DMS 273 treated with DMSO at 0.1 percent for 48 hours (cell line): ENCODE results near the gene ARMC8.

Experiments
- DNase-seq: peaks from one replicate; lab custom pipeline; 2025; lab: John Stamatoyannopoulos, UW

The ARMC8 gene

DNA sequence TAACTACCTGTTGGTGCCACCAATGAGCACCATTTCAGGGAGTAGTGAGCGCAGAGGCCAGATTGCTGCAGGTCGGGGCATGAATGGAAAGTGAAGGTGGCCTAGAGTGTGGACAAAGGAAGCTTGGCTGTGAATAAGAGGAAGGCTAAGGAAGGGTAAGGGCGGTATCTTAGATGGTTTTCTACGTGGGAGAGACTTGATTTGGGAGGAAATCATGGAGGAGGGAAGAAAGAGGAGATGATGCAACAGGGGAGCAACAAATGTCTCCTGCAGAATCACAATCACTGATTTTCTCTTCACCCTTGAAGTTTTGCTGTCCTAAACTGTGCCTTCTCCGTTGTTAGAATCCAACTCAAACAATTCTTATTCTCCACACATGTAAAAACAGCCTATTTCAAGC lies 120.8 kb downstream of the ARMC8 start:
- no peak for DNase-seq

GRCh38 chr3:138308783-138309182 lies 121.7 kb downstream of the ARMC8 start:
- no peak for DNase-seq

DNA sequence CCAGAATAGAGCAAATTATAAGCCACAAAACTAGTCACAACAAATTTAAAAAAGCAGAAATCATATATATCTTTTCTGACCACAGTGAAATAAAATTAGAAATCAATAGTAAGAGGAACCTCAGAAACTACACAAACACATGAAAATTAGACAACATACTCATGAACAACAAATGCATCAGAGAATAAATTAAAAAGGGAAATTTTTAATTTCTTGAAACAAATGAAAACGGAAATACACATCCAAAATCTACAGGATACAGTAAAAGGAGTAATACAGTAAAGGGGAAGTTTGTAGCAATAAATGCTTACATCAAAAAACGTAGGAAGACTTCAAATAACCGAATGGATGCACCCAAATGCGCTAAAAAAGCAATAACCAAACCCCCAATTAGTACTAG lies 123.4 kb downstream of the ARMC8 start:
- DNase-seq: no peak

DNA sequence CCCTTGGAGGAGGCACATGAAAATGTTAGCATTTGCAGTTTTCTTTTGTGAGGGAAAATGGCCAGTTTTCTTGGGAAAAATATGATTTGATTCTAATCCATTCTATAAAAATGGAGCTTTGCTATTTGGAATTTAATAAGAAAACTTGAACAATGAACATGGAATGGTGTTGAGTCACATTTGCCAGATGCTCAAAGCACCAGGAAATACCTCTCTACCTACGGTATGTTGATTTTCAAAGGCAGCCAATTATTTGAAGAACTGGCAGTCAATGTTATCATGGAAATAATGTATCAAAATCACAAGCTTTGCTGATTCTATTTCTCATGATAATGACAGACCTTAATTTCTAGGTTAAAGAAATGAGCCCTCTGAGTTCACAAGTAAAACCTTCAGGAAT lies 127.7 kb downstream of the ARMC8 start:
- DNase-seq: no peak

DNA sequence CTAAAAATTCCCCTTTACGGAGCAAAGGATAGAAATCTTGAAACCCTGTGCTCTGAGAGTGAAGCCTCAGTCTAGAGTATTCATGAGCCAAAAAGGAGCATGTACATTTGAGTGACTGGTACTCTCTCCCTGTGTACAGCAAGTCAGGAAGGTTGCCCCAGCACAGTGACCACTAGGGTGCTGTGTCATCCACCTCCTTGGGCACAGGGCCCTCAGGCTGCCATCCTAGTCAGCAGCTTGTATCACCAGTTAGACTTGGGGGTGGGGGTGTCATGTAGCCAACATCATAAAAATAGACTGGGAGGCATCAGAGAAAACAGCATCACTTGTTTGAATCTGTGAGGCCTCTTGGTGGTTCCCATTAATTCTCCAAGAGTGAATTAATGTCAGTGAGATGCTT lies 130.6 kb downstream of the ARMC8 start:
- no peak for DNase-seq

DNA sequence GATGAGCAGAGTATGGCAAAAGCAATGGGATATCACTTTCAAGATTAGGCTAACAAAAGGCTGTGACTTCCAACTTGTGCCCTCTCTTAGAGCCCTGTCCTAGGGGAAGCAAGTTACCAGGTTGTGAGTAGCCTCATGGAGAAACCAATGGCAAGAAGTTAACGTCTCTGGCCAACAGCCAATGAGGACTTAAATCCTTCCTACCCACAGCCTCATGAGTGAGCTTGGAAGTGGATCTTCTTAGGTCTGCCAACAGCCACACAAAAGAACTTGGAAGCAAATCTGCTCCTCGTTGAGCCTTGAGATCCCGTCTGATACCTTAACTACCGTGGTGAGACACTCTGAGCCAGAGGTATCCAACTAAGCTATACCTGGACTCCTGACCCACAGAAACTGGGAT lies 136.9 kb downstream of the ARMC8 start:
- no peak for DNase-seq

DNA sequence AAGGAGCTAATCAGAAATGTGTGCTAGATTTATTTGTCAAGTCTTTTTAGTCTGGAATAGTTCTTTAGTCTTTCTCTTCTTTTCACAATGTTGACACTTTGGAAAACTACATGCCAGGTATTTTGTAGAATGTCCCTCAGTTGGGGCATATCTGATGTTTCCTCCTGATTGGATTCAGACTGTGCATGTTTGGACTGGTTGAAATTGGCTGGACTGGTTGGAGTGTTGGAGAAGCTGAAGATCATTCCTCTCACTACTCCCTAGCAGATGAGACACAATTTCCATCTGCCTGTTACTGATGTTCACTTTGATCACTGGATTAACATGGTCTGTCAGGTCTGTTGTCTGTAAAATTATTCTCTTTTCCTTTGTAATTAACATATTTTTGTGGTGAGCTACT lies 138.9 kb downstream of the ARMC8 start:
- DNase-seq: peak; percentile 32

DNA sequence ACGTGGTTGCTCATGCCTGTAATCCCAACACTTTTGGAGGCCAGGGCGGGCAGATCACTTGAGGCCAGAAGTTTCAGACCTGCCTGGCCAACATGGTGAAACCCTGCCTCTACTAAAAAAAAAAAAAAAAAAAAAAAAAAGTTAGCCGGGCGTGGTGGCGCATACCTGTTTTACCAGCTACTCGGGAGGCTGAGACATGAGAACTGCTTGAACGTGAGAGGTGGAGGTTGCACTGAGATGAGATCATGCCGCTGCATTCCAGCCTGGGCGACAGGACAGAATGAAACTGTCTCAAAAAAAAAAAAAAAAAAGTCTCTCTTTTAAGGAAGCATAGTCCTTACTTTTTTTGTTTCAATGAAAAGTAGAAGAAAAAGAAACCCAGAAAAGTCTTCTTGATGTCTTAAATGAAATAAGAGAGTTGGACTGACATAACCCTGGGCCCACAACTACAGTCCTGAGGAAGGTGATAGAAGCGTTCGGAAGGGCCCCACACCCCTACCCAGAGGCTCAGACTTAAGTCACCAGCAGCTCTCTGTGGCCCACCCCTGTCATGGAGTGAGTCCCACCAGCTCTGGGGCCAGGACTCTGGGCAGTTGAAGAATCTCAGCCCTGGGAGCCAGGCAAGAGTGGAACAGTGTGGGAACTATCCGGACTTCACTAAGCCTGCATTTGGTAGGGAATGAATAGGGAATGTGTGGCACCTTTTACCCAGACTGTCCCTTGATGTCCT lies 139.9 kb downstream of the ARMC8 start:
- DNase-seq: no peak

GRCh38 chr3:138327831-138328230 lies 140.7 kb downstream of the ARMC8 start:
- DNase-seq: no peak

DNA sequence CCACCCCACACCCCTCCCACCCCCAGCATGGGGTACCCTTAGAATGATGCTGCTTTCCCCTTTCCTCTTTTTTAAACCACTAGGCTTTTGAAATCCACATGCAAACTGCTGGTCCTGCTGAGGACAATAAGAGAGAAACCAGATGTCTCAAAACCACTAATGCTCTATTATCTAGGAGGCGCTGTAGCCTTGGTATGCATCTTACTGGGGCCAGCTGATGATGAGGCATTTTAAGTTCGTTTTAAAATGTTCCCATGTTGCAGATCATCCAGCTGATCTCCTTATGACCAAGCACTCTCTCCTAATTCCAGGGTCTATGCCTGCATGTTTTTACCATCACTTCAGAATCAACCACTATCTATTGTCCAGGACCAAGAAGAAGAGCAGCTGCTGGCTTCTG lies 141.2 kb downstream of the ARMC8 start:
- no peak for DNase-seq

DNA sequence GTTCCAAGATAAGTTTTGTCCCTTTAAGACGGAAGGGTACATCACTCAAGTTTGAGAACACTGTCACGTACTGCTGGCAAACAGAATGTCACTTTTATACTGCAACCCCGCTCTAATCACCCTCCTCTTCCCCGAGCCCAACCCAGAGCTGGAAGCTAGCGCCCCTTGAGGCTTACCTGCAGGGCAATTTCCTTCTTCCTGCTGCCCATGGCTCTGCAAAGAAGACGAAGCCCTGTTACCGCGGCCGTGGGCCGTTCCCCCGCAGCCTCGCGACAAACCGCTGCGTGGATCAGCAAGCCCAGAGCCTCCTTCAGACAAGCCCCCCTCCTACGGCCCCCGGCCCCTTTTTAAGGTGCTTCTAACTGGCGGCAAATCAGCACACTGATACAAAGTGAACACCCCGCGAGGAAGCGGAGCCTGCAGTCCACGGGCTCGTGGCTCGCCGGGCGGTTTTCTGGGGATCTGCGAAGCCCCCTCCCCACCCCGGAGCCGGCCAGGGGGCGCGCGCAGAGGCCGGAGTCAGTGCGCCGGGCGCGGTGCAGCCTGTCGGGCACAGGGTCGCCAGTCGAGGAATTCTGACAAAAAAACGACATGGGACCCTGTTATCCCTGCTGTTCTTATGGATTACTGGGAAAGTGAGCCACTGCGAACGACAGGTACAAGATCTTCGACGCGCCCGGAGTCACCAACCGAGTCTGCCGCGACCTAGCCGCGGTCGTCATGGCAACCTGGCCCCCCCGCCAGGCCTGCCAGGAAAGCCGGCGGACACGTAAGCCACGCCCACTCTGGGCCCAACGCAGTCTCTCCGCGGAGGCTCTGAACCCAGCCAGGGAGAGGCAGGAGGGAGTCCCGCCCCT lies 142.3 kb downstream of the ARMC8 start, which contains the start of gene NME9:
TSS of gene NME9 (minus strand) at position 725 of the 857 bp plus-strand sequence. CDS start at position 209, 516 bp downstream.
- DNase-seq: peak; percentile 94

DNA sequence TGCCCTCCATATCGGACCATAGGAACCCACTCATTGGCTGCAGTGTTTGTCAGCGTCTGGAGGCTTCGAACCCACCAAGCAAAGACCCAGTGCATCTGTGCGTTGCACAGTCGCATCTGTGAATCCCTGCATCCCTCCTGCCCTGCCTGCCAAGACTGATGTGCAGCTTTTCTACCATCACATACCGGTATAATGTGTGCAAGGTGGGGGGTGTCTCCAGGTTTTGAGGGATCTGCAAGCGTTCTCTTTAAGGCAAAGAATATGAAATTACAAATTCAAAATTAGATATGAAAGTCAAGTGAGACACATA lies 142.8 kb downstream of the ARMC8 start:
- DNase-seq: no peak

- no peak for DNase-seq
These were observed 144.2 kb downstream of the ARMC8 start for GRCh38 chr3:138331143-138331894.

DNA sequence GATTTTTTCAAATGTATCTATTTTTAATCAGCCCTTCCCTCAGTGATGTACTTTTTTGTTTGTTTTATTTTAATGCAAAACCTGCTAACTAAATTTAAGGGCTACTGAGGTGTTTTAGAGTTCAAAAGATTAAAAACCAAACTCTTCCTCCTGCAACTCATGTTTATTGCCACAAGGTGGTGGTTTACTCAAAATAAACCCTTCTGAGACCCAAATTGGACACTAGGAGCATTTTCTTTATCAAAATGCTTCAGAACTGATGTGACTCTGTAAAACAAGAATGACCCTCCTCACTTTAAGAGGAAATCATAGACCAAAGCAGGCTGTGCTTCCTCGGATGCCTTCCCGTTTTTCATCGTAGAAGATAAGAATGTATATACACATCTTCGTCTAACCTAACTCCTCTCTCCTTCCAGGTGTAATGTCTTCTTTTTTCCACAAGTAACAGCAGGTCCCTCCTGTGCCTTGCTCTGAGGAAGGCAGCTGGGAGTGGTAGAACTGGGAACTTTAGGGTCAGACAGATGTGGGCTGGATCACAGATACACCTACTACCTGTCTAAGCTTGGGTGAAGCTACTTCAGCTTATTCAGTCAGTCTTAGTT lies 145.5 kb downstream of the ARMC8 start:
- DNase-seq: no peak

- no peak for DNase-seq
These were observed 147.5 kb downstream of the ARMC8 start for GRCh38 chr3:138334608-138335007.

DNA sequence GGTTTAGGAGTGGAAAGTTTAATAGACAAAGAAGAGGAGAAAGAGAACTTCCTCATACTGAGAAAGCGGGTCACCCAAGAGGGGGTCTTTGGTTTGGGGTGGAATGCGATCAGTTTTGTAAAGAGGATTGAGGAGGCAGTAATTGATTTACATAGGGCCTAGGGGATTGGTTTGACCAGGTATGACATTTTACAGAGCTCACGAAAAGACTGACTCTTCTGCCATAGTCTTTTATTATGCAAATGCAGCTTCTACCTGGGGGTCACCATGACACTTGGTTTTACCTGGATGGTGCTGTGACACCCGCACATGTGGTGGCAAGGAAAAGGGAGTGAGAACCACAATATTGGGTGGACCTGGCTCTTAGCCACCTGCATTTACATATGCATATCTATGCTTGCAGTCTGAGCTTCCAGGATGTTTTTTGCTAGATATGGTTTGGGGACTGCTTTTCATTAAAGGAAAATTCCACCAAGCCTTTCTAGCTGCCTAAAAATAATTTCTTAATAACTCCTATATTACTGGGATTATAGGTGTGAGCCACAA lies 149.4 kb downstream of the ARMC8 start:
- no peak for DNase-seq

GRCh38 chr3:138338244-138338643 lies 151.1 kb downstream of the ARMC8 start:
- DNase-seq: no peak

- DNase-seq: peak; percentile 95
These were observed 151.7 kb downstream of the ARMC8 start for GRCh38 chr3:138338811-138339210.

DNA sequence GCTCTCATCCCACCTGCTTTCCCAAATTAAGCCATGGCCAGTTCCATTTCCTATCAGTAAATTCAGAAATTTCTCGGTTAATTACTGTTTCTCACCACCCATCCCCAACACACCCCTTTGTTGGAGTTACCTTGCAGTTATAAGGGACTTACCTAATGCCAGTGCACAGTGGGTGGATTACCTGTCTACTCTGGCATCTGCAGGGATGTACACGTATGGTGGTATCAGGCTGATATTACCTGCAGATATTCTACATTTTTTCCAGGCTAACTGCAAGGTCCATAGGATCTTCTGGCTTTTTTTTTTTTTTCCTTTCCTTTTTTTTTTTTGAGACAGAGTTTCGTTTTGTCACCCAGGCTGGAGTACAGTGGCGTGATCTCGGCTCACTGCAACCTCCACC lies 153.4 kb downstream of the ARMC8 start:
- no peak for DNase-seq

- no peak for DNase-seq
These were observed 157.7 kb downstream of the ARMC8 start for GRCh38 chr3:138344754-138345153.
